ENCODE measurements around the gene C1orf50. TPM values are rescaled to one million over a fixed set of nuclear protein-coding genes. Genes with fewer than 3 reads are reported as not detected.

The C1orf50 gene
- total RNA-seq, 2 experiments from 2014 or later, result 4.1 to 4.7 TPM

GRCh38 chr1:42767510-42768000, 506 bp downstream of the C1orf50 start:
- Mint-ChIP-seq H3K4me3 (no peak overlapping the region), H3K9me3 (no peaks in the 10 kb centered on the region), H3K27ac (peak overlapping the region; percentile 70), H3K4me1 (ENCODE audit: low read depth) (peaks cover 37% of the 10 kb centered on the region), H3K36me3 (ENCODE audit: low read depth) (peaks cover 12% of the 10 kb centered on the region), H3K27me3 (ENCODE audit: low read depth) (no peaks in the 10 kb centered on the region)
- CTCF ChIA-PET, result interaction anchor here (0.6 to 4.3 kb wide), 5 partner anchors 10 to 436 kb away, joined by 3 to 23 read pairs (median 7); no protein-coding TSS in a partner anchor
- intact Hi-C loops (cut with micrococcal nuclease), result loop anchor here (1.0 to 5.0 kb wide), 8 partner anchors 50 to 591 kb away; partner anchors contain the start of genes CDC20, CFAP57, EBNA1BP2 and ERMAP
- DNase-seq, result no peak

GRCh38 chr1:42768172-42768571, 1.1 kb downstream of the C1orf50 start:
- DNase-seq, result no peak
- Mint-ChIP-seq H3K36me3 (ENCODE audit: low read depth) (peaks cover 16% of the 10 kb centered on the region), H3K27me3 (ENCODE audit: low read depth) (no peaks in the 10 kb centered on the region), H3K4me1 (ENCODE audit: low read depth) (peaks cover 40% of the 10 kb centered on the region), H3K27ac (no peak overlapping the region), H3K4me3 (no peak overlapping the region), H3K9me3 (no peaks in the 10 kb centered on the region)
- CTCF ChIA-PET, result interaction anchor here (0.6 to 4.3 kb wide), 5 partner anchors 10 to 437 kb away, joined by 3 to 23 read pairs (median 7); no protein-coding TSS in a partner anchor
- intact Hi-C loops (cut with micrococcal nuclease), result loop anchor here (5.0 kb wide), 1 partner anchor 404 kb away; the partner anchor contains the start of genes CFAP57 and EBNA1BP2

- no peaks in the 10 kb centered on the region for H3K27me3 Mint-ChIP-seq (ENCODE audit: low read depth)
- intact Hi-C loops (cut with micrococcal nuclease), result loop anchor here (5.0 kb wide), 1 partner anchor 402 kb away; the partner anchor contains the start of genes CFAP57 and EBNA1BP2
Observed at GRCh38 chr1:42769811-42770210, 2.8 kb downstream of the C1orf50 start.

GRCh38 chr1:42773420-42773819, 6.4 kb downstream of the C1orf50 start:
- Mint-ChIP-seq H3K27ac (peak overlapping the region; percentile 39), H3K9me3 (no peaks in the 10 kb centered on the region), H3K36me3 (ENCODE audit: low read depth) (peaks cover 45% of the 10 kb centered on the region), H3K4me3 (no peak overlapping the region), H3K4me1 (ENCODE audit: low read depth) (peaks cover 33% of the 10 kb centered on the region), H3K27me3 (ENCODE audit: low read depth) (no peaks in the 10 kb centered on the region)
- CTCF ChIA-PET, result interaction anchor here (1.6 kb wide), 1 partner anchor 300 kb away, joined by 4 read pairs; no protein-coding TSS in a partner anchor
- DNase-seq, result no peak
- intact Hi-C loops (cut with micrococcal nuclease), result no loop called here

More at GRCh38 chr1:42769811-42770210, 2.8 kb downstream of the C1orf50 start:
- CTCF ChIA-PET, result interaction anchor here (0.6 to 1.0 kb wide), 3 partner anchors 77 to 757 kb away, joined by 3 to 4 read pairs (median 3); partner anchors contain the start of gene ZNF691
- H3K4me3 Mint-ChIP-seq, result no peak overlapping the region
- H3K4me1 Mint-ChIP-seq (ENCODE audit: low read depth), result peaks cover 39% of the 10 kb centered on the region
- H3K9me3 Mint-ChIP-seq, result no peaks in the 10 kb centered on the region
- no peak for DNase-seq
- H3K27ac Mint-ChIP-seq, result no peak overlapping the region
- peaks cover 19% of the 10 kb centered on the region for H3K36me3 Mint-ChIP-seq (ENCODE audit: low read depth)

- Mint-ChIP-seq H3K27me3 (ENCODE audit: low read depth) (no peaks in the 10 kb centered on the region), H3K4me1 (ENCODE audit: low read depth) (peaks cover 19% of the 10 kb centered on the region)
Observed at GRCh38 chr1:42774928-42775526, 8.0 kb downstream of the C1orf50 start.

GRCh38 chr1:42776502-42776901, 9.5 kb downstream of the C1orf50 start:
- peaks cover 12% of the 10 kb centered on the region for H3K4me1 Mint-ChIP-seq (ENCODE audit: low read depth)
- no peaks in the 10 kb centered on the region for H3K27me3 Mint-ChIP-seq (ENCODE audit: low read depth)
- H3K27ac Mint-ChIP-seq, result no peak overlapping the region
- DNase-seq, result no peak
- no peak overlapping the region for H3K4me3 Mint-ChIP-seq
- intact Hi-C loops (cut with micrococcal nuclease), result no loop called here
- CTCF ChIA-PET, result interaction anchor here (0.7 to 3.9 kb wide), 4 partner anchors 9 to 297 kb away, joined by 3 to 32 read pairs (median 13); partner anchors contain the start of genes C1orf50 and P3H1
- peaks cover 40% of the 10 kb centered on the region for H3K36me3 Mint-ChIP-seq (ENCODE audit: low read depth)
- no peaks in the 10 kb centered on the region for H3K9me3 Mint-ChIP-seq

More at GRCh38 chr1:42774928-42775526, 8.0 kb downstream of the C1orf50 start:
- intact Hi-C loops (cut with micrococcal nuclease), result no loop called here
- DNase-seq, result no peak
- Mint-ChIP-seq H3K27ac (no peak overlapping the region), H3K4me3 (no peak overlapping the region), H3K9me3 (no peaks in the 10 kb centered on the region), H3K36me3 (ENCODE audit: low read depth) (peaks cover 35% of the 10 kb centered on the region)
- CTCF ChIA-PET, result interaction anchor here (1.6 kb wide), 1 partner anchor 299 kb away, joined by 4 read pairs; no protein-coding TSS in a partner anchor

GRCh38 chr1:42777852-42778251, 10.8 kb downstream of the C1orf50 start:
- Mint-ChIP-seq H3K27me3 (ENCODE audit: low read depth) (no peaks in the 10 kb centered on the region), H3K27ac (no peak overlapping the region), H3K9me3 (no peaks in the 10 kb centered on the region), H3K4me3 (no peak overlapping the region), H3K4me1 (ENCODE audit: low read depth) (peaks cover 6% of the 10 kb centered on the region), H3K36me3 (ENCODE audit: low read depth) (peaks cover 44% of the 10 kb centered on the region)
- CTCF ChIA-PET, result interaction anchor here (0.6 to 3.9 kb wide), 13 partner anchors 11 to 296 kb away, joined by 3 to 32 read pairs (median 4); partner anchors contain the start of genes C1orf50, P3H1 and ZNF691
- intact Hi-C loops (cut with micrococcal nuclease), result loop anchor here (1.0 kb wide), 2 partner anchors 135 to 295 kb away; no protein-coding TSS in a partner anchor
- peak; percentile 61 for DNase-seq

GRCh38 chr1:42779725-42780124, 12.7 kb downstream of the C1orf50 start:
- no peak overlapping the region for H3K4me3 Mint-ChIP-seq
- intact Hi-C loops (cut with micrococcal nuclease), result no loop called here
- H3K36me3 Mint-ChIP-seq (ENCODE audit: low read depth), result peaks cover 41% of the 10 kb centered on the region
- no peaks in the 10 kb centered on the region for H3K27me3 Mint-ChIP-seq (ENCODE audit: low read depth)
- no peak for DNase-seq
- H3K4me1 Mint-ChIP-seq (ENCODE audit: low read depth), result no peaks in the 10 kb centered on the region
- CTCF ChIA-PET, result interaction anchor here (0.7 to 3.9 kb wide), 5 partner anchors 13 to 294 kb away, joined by 3 to 23 read pairs (median 5); partner anchors contain the start of genes C1orf50 and P3H1
- no peaks in the 10 kb centered on the region for H3K9me3 Mint-ChIP-seq
- no peak overlapping the region for H3K27ac Mint-ChIP-seq

GRCh38 chr1:42780176-42780575, 13.1 kb downstream of the C1orf50 start:
- Mint-ChIP-seq H3K4me1 (ENCODE audit: low read depth) (peaks cover under 1% of the 10 kb centered on the region), H3K27ac (no peak overlapping the region), H3K9me3 (no peaks in the 10 kb centered on the region), H3K36me3 (ENCODE audit: low read depth) (peaks cover 37% of the 10 kb centered on the region), H3K4me3 (no peak overlapping the region), H3K27me3 (ENCODE audit: low read depth) (no peaks in the 10 kb centered on the region)
- CTCF ChIA-PET, result interaction anchor here (0.6 to 1.6 kb wide), 6 partner anchors 14 to 293 kb away, joined by 3 to 12 read pairs (median 5); partner anchors contain the start of gene P3H1
- intact Hi-C loops (cut with micrococcal nuclease), result no loop called here
- no peak for DNase-seq

GRCh38 chr1:42783092-42783491, 16.0 kb downstream of the C1orf50 start:
- H3K27me3 Mint-ChIP-seq (ENCODE audit: low read depth), result no peaks in the 10 kb centered on the region
- H3K4me3 Mint-ChIP-seq, result no peak overlapping the region
- H3K9me3 Mint-ChIP-seq, result no peaks in the 10 kb centered on the region
- CTCF ChIA-PET, result interaction anchor here (0.7 to 1.1 kb wide), 3 partner anchors 17 to 534 kb away, joined by 3 to 4 read pairs (median 3); no protein-coding TSS in a partner anchor
- intact Hi-C loops (cut with micrococcal nuclease), result no loop called here
- H3K27ac Mint-ChIP-seq, result no peak overlapping the region
- DNase-seq, result no peak
- peaks cover 15% of the 10 kb centered on the region for H3K36me3 Mint-ChIP-seq (ENCODE audit: low read depth)
- peaks cover 13% of the 10 kb centered on the region for H3K4me1 Mint-ChIP-seq (ENCODE audit: low read depth)

GRCh38 chr1:42784547-42784945, 17.5 kb downstream of the C1orf50 start:
- H3K4me3 Mint-ChIP-seq, result no peak overlapping the region
- no peaks in the 10 kb centered on the region for H3K27me3 Mint-ChIP-seq (ENCODE audit: low read depth)
- CTCF ChIA-PET, result no interaction called here
- H3K4me1 Mint-ChIP-seq (ENCODE audit: low read depth), result peaks cover 13% of the 10 kb centered on the region
- no peak overlapping the region for H3K27ac Mint-ChIP-seq
- intact Hi-C loops (cut with micrococcal nuclease), result no loop called here
- H3K9me3 Mint-ChIP-seq, result no peaks in the 10 kb centered on the region
- no peak for DNase-seq
- H3K36me3 Mint-ChIP-seq (ENCODE audit: low read depth), result peaks cover 15% of the 10 kb centered on the region

GRCh38 chr1:42784946-42785693, 18.1 kb downstream of the C1orf50 start, which contains the start of gene TMEM269:
TMEM269 (plus strand) TSS chr1:42784991; CDS start chr1:42789894, 4,903 bp downstream.
- intact Hi-C loops (cut with micrococcal nuclease), result no loop called here
- Mint-ChIP-seq H3K4me3 (peak within 1 kb of the TSS; percentile 60), H3K9me3 (no peaks in the 10 kb centered on the region), H3K27me3 (ENCODE audit: low read depth) (no peaks in the 10 kb centered on the region), H3K36me3 (ENCODE audit: low read depth) (peaks cover 15% of the 10 kb centered on the region), H3K4me1 (ENCODE audit: low read depth) (peaks cover 13% of the 10 kb centered on the region), H3K27ac (no peak within 1 kb of the TSS)
- CTCF ChIA-PET, result no interaction called here
- peak; percentile 75 for DNase-seq
